Thymus (tissue), 11 donors: ENCODE measurements around the gene LRP3. TPM values are rescaled to one million over a fixed set of nuclear protein-coding genes. Genes with fewer than 3 reads are reported as not detected.

Source experiments
- DNase-seq, 9 donors: peaks; one replicate each; pipeline ENCODE4 v3.0.0-alpha.2; 2013; ENCODE audit warnings: low spot score in 9 of 9, low read depth in 6 of 9, missing footprints in 1 of 9
- H3K27ac ChIP-seq, 2 donors: one replicate each; pipeline ENCODE4 v1.5.1; 2013; ENCODE audit warnings: control low read depth in 1 of 2, low read depth in 1 of 2, low read length in 1 of 2, mild to moderate bottlenecking in 1 of 2, moderate library complexity in 1 of 2
- H3K27me3 ChIP-seq, 2 donors: one replicate each; pipeline ENCODE4 v1.5.1; 2013; ENCODE audit warnings: low read length in 1 of 2; ENCODE audit not compliant: control insufficient read depth in 2 of 2, insufficient read depth in 1 of 2
- H3K36me3 ChIP-seq, 2 donors: one replicate each; pipeline ENCODE4 v1.5.1; 2013; ENCODE audit warnings: low read length in 1 of 2, mild to moderate bottlenecking in 1 of 2, moderate library complexity in 1 of 2; ENCODE audit not compliant: control insufficient read depth in 2 of 2, insufficient read depth in 2 of 2
- H3K4me1 ChIP-seq, 2 donors: one replicate each; pipeline ENCODE4 v1.5.1; 2013; ENCODE audit warnings: low read length in 2 of 2; ENCODE audit not compliant: control insufficient read depth in 2 of 2, insufficient read depth in 2 of 2
- H3K4me3 ChIP-seq, 2 donors: one replicate each; pipeline ENCODE4 v1.5.1; 2013; ENCODE audit warnings: low read length in 2 of 2, control low read depth in 1 of 2, mild to moderate bottlenecking in 1 of 2
- H3K9me3 ChIP-seq, 2 donors: one replicate each; pipeline ENCODE4 v1.5.1; 2013; ENCODE audit warnings: low read length in 1 of 2, mild to moderate bottlenecking in 1 of 2; ENCODE audit not compliant: control insufficient read depth in 2 of 2, insufficient read depth in 1 of 2
- WGBS: extraction: QIAGEN DNeasy Blood & Tissue Kit; methylation state at CpG from one replicate; pipeline ENCODE4 v1.1.7; 2013; 5-methylcytosine and 5-hydroxymethylcytosine counted together
- polyA plus RNA-seq: library from polyadenylated mRNA; stranded (reverse); fragments of 200-250 nt; gene quantifications from one replicate; pipeline ENCODE4 v1.2.3, GENCODE V29; 2013
- total RNA-seq: library from RNA; stranded (reverse); fragments of 120-200 nt; gene quantifications from one replicate; pipeline ENCODE4 v1.2.4, GENCODE V29; 2013
- donor health status: healthy.

LRP3 gene
- total and polyA plus RNA-seq, 2 donors, result 2.6 to 4.0 TPM

GRCh38 chr19:33245948-33246708 lies 52.0 kb downstream of the LRP3 start:
- H3K4me3 ChIP-seq, result no peak overlapping the region
- no peaks in the 10 kb centered on the region for H3K4me1 ChIP-seq
- no peaks in the 10 kb centered on the region for H3K27me3 ChIP-seq
- no peak for DNase-seq
- H3K9me3 ChIP-seq, result peaks cover 0 to 8% of the 10 kb centered on the region in 2 donors
- H3K36me3 ChIP-seq, result no peaks in the 10 kb centered on the region
- H3K27ac ChIP-seq, result no peak overlapping the region
- 89% methylated on average over 7 of the region's 7 CpGs for WGBS

- 94% methylated on average over 7 of the region's 7 CpGs for WGBS
- no peak for DNase-seq
- Histone ChIP-seq H3K27ac (no peak overlapping the region), H3K4me1 (no peaks in the 10 kb centered on the region), H3K36me3 (no peaks in the 10 kb centered on the region), H3K9me3 (peaks cover 0 to 8% of the 10 kb centered on the region in 2 donors), H3K4me3 (no peak overlapping the region), H3K27me3 (no peaks in the 10 kb centered on the region)
These were observed 52.7 kb downstream of the LRP3 start for GRCh38 chr19:33246709-33247440.

- 94% methylated on average over 1 of the region's 1 CpG for whole genome bisulfite sequencing
- no peaks in the 10 kb centered on the region for H3K27me3 ChIP-seq
- no peak overlapping the region for H3K4me3 ChIP-seq
- no peak overlapping the region for H3K27ac ChIP-seq
- no peak for DNase-seq
- no peaks in the 10 kb centered on the region for H3K36me3 ChIP-seq
- H3K4me1 ChIP-seq, result no peaks in the 10 kb centered on the region
- H3K9me3 ChIP-seq, result peaks cover 0 to 8% of the 10 kb centered on the region in 2 donors
These were observed 53.3 kb downstream of the LRP3 start for GRCh38 chr19:33247441-33247819.

- 97% methylated on average over 8 of the region's 8 CpGs for WGBS
- H3K4me1 ChIP-seq, result no peaks in the 10 kb centered on the region
- peaks cover 0 to 8% of the 10 kb centered on the region in 2 donors for H3K9me3 ChIP-seq
- H3K4me3 ChIP-seq, result no peak overlapping the region
- H3K36me3 ChIP-seq, result no peaks in the 10 kb centered on the region
- H3K27me3 ChIP-seq, result no peaks in the 10 kb centered on the region
- no peak for DNase-seq
- H3K27ac ChIP-seq, result no peak overlapping the region
These were observed 54.0 kb downstream of the LRP3 start for GRCh38 chr19:33248104-33248503.

GRCh38 chr19:33248553-33248953 lies 54.4 kb downstream of the LRP3 start:
- Histone ChIP-seq H3K27me3 (no peaks in the 10 kb centered on the region), H3K4me1 (no peaks in the 10 kb centered on the region), H3K9me3 (peaks cover 0 to 8% of the 10 kb centered on the region in 2 donors), H3K4me3 (no peak overlapping the region), H3K27ac (no peak overlapping the region), H3K36me3 (no peaks in the 10 kb centered on the region)
- 87% methylated on average over 11 of the region's 11 CpGs for WGBS
- DNase-seq, result no peak

- no peak for DNase-seq
- H3K9me3 ChIP-seq, result peaks cover 0 to 8% of the 10 kb centered on the region in 2 donors
- no peaks in the 10 kb centered on the region for H3K27me3 ChIP-seq
- 42% methylated on average over 28 of the region's 28 CpGs for WGBS
- H3K27ac ChIP-seq, result no peak overlapping the region
- no peaks in the 10 kb centered on the region for H3K4me1 ChIP-seq
- no peaks in the 10 kb centered on the region for H3K36me3 ChIP-seq
- H3K4me3 ChIP-seq, result no peak overlapping the region
These were observed 55.0 kb downstream of the LRP3 start for GRCh38 chr19:33248954-33249613.

GRCh38 chr19:33249740-33250366 lies 55.7 kb downstream of the LRP3 start:
- Histone ChIP-seq H3K9me3 (peaks cover 0 to 8% of the 10 kb centered on the region in 2 donors), H3K4me3 (no peak overlapping the region), H3K27me3 (no peaks in the 10 kb centered on the region), H3K4me1 (no peaks in the 10 kb centered on the region), H3K36me3 (no peaks in the 10 kb centered on the region), H3K27ac (no peak overlapping the region)
- no peak for DNase-seq
- 75% methylated on average over 3 of the region's 3 CpGs for whole genome bisulfite sequencing

GRCh38 chr19:33250500-33250899 lies 56.4 kb downstream of the LRP3 start:
- Histone ChIP-seq H3K9me3 (peaks cover 0 to 7% of the 10 kb centered on the region in 2 donors), H3K27me3 (no peaks in the 10 kb centered on the region), H3K27ac (no peak overlapping the region), H3K4me1 (no peaks in the 10 kb centered on the region), H3K4me3 (no peak overlapping the region), H3K36me3 (no peaks in the 10 kb centered on the region)
- DNase-seq, result no peak
- WGBS, result 98% methylated on average over 1 of the region's 1 CpG
